Measurements from ENCODE around the gene FHOD3. TPM values are rescaled to one million over a fixed set of nuclear protein-coding genes. Genes with fewer than 3 reads are reported as not detected.

Gene FHOD3
- total and polyA plus RNA-seq, 2 of the 8 experiments (the other 6 are each of a cell fraction or from before 2014, with no cell fraction given), result 9.7 to 10.5 TPM

- H3K4me3 ChIP-seq (ENCODE audit: extremely low read depth in 1 of 4, insufficient read depth in 2 of 4, low read depth in 3 of 4, low read length in 4 of 4), result no peak overlapping the region
- no peak overlapping the region for H4K91ac ChIP-seq (replicated peaks; ENCODE audit: insufficient read length, low read length)
- H2BK5ac ChIP-seq (ENCODE audit: low read depth, low read length), result no peak overlapping the region
- TF ChIP-seq RFX5 (IDR thresholded peaks at IDR 0.05; ENCODE audit: borderline replicate concordance, low read depth, low read length) (no peak), ATF3 (IDR thresholded peaks at IDR 0.05; ENCODE audit: insufficient read depth, low read depth, low read length) (no peak), POU5F1 (IDR thresholded peaks at IDR 0.05; ENCODE audit: low read depth, low read length) (no peak), RAD21 (IDR thresholded peaks at IDR 0.05 in 1 of 2, conservative IDR thresholded peaks at IDR 0.05 in 1 of 2; ENCODE audit: low read depth in 2 of 2, low read length in 2 of 2) (no peak), FOSL1 (IDR thresholded peaks at IDR 0.05; ENCODE audit: insufficient read depth, low read depth, low read length) (no peak), E2F6 (IDR thresholded peaks at IDR 0.05) (no peak), SAP30 (IDR thresholded peaks at IDR 0.05; ENCODE audit: insufficient read depth, insufficient replicate concordance, low read length) (no peak), NANOG (IDR thresholded peaks at IDR 0.05; ENCODE audit: insufficient read depth, low read depth, low read length, poor library complexity, severe bottlenecking) (no peak), KDM4A (IDR thresholded peaks at IDR 0.05; ENCODE audit: low read depth, low read length, severe bottlenecking) (no peak), CEBPB (IDR thresholded peaks at IDR 0.05; ENCODE audit: low read depth, low read length) (no peak), KDM5A (IDR thresholded peaks at IDR 0.05; ENCODE audit: low read length) (no peak)
- no peak overlapping the region for H3K14ac ChIP-seq (ENCODE audit: insufficient read length)
- no peaks in the 10 kb centered on the region for H4K20me1 ChIP-seq (replicated peaks in 1 of 2; ENCODE audit: control insufficient read depth in 1 of 2, insufficient read depth in 2 of 2, low read length in 2 of 2)
- no peak overlapping the region for H2BK120ac ChIP-seq (replicated peaks; ENCODE audit: low read depth, low read length)
- no peak for FAIRE-seq
- POLR2A ChIA-PET (ENCODE audit: partially characterized antibody), result no interaction called here
- CTCF ChIA-PET (ENCODE audit: partially characterized antibody), result no interaction called here
- no peak overlapping the region for H3K27ac ChIP-seq (ENCODE audit: low read depth, low read length)
- H2BK15ac ChIP-seq (ENCODE audit: low read length), result no peak overlapping the region
- H3K79me1 ChIP-seq (ENCODE audit: low read depth, low read length), result no peaks in the 10 kb centered on the region
- H3K23ac ChIP-seq (ENCODE audit: insufficient read length), result no peak overlapping the region
- no peak overlapping the region for H2BK20ac ChIP-seq (ENCODE audit: low read length)
- H3K36me3 ChIP-seq (ENCODE audit: control insufficient read depth in 2 of 4, insufficient read depth in 4 of 4, low read length in 3 of 4), result no peaks in the 10 kb centered on the region
- no peaks in the 10 kb centered on the region for H3K23me2 ChIP-seq (ENCODE audit: low read depth, low read length)
- H2AFZ ChIP-seq (ENCODE audit: low read length), result no peak overlapping the region
- no peaks in the 10 kb centered on the region for H3K79me2 ChIP-seq (ENCODE audit: control insufficient read depth in 1 of 2, insufficient read depth in 2 of 2, low read length in 2 of 2)
- H2BK12ac ChIP-seq (ENCODE audit: low read depth, low read length), result no peak overlapping the region
- H4K5ac ChIP-seq (ENCODE audit: insufficient read length, low read depth, low read length), result no peak overlapping the region
- no peak overlapping the region for H3K9ac ChIP-seq (replicated peaks in 1 of 4; ENCODE audit: extremely low read depth in 1 of 4, low read depth in 3 of 4, low read length in 3 of 4)
- no peaks in the 10 kb centered on the region for H3K4me1 ChIP-seq (replicated peaks in 1 of 4; ENCODE audit: control insufficient read depth in 3 of 4, insufficient read depth in 4 of 4, low read length in 3 of 4)
- H3K56ac ChIP-seq (replicated peaks; ENCODE audit: insufficient read length, low read depth, low read length), result no peak overlapping the region
- H3K18ac ChIP-seq (ENCODE audit: extremely low read depth, low read length), result no peak overlapping the region
- H4K8ac ChIP-seq (ENCODE audit: extremely low read depth, insufficient read depth, low read length), result no peak overlapping the region
- H3K4ac ChIP-seq (replicated peaks; ENCODE audit: insufficient read length, low read depth, low read length), result no peak overlapping the region
- H3K27me3 ChIP-seq (replicated peaks in 1 of 4; ENCODE audit: control insufficient read depth in 3 of 4, extremely low read depth in 1 of 4, insufficient read depth in 3 of 4, low read length in 3 of 4), result peaks cover 0 to 2% (median under 1%) of the 10 kb centered on the region in 4 experiments; a peak in 3 of 7 replicates
- 0 out of 4 replicates have a peak, but pooled peaks cover 0 to 3% of the 10 kb centered on the region in 2 experiments for H3K9me3 ChIP-seq (ENCODE audit: insufficient read depth in 2 of 2, low read depth in 1 of 2, low read length in 1 of 2)
- no peak overlapping the region for H3K4me2 ChIP-seq (ENCODE audit: insufficient read depth in 1 of 2, low read depth in 2 of 2, low read length in 2 of 2)
- DNase-seq (ENCODE audit: low read depth in 1 of 2, low spot score in 2 of 2), result no peak
- H2AK5ac ChIP-seq (ENCODE audit: low read depth, low read length), result no peak overlapping the region
These were observed 8.8 kb upstream of the FHOD3 start for GRCh38 chr18:36288689-36289088.
